ENCODE data around the gene COL12A1. TPM values are rescaled to one million over a fixed set of nuclear protein-coding genes. Genes with fewer than 3 reads are reported as not detected.

COL12A1 gene
- total RNA-seq, 1 donor from 2014 or later: 11.3 TPM

GRCh38 chr6:75076009-75076408 is 129.8 kb downstream of the COL12A1 start:
- H3K4me3 ChIP-seq (ENCODE audit: low read depth, low read length): no peak overlapping the region
- H3K27me3 ChIP-seq (ENCODE audit: control insufficient read depth, insufficient read depth, low read length): no peaks in the 10 kb centered on the region
- H3K36me3 ChIP-seq (ENCODE audit: control insufficient read depth, insufficient read depth, low read length): no peaks in the 10 kb centered on the region
- TF ChIP-seq, protein P1, sequence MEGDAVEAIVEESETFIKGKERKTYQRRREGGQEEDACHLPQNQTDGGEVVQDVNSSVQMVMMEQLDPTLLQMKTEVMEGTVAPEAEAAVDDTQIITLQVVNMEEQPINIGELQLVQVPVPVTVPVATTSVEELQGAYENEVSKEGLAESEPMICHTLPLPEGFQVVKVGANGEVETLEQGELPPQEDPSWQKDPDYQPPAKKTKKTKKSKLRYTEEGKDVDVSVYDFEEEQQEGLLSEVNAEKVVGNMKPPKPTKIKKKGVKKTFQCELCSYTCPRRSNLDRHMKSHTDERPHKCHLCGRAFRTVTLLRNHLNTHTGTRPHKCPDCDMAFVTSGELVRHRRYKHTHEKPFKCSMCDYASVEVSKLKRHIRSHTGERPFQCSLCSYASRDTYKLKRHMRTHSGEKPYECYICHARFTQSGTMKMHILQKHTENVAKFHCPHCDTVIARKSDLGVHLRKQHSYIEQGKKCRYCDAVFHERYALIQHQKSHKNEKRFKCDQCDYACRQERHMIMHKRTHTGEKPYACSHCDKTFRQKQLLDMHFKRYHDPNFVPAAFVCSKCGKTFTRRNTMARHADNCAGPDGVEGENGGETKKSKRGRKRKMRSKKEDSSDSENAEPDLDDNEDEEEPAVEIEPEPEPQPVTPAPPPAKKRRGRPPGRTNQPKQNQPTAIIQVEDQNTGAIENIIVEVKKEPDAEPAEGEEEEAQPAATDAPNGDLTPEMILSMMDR (IDR thresholded peaks at IDR 0.05; ENCODE audit: insufficient read depth, low read length, severe bottlenecking): no peak
- FAIRE-seq (no peak), DNase-seq (ENCODE audit: low read depth) (no peak)

DNA sequence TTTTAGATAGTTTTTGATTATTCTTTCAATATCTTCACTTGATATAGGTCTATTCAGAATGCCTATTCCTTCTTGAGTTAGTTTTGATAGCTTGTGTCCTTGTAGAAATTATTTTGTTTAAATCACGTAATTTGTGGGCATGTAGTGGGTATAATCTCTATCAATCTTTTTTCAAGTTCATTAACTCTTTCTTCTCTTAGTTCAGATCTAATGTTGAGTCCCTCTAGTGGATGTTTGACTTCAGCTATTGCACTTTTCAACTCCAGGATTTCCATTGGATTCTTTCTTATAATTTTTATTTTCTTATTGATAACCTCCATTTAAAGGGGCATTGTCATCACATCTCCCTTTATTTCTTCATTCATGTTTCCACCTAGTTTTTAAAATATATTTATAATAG is 135.6 kb downstream of the COL12A1 start:
- TF ChIP-seq, protein P1 (IDR thresholded peaks at IDR 0.05; ENCODE audit: insufficient read depth, low read length, severe bottlenecking): no peak
- DNase-seq (ENCODE audit: low read depth): no peak
- Histone ChIP-seq H3K27me3 (ENCODE audit: control insufficient read depth, insufficient read depth, low read length) (no peaks in the 10 kb centered on the region), H3K4me3 (ENCODE audit: low read depth, low read length) (no peak overlapping the region), H3K36me3 (ENCODE audit: control insufficient read depth, insufficient read depth, low read length) (no peaks in the 10 kb centered on the region)
- FAIRE-seq: no peak

GRCh38 chr6:75065523-75065922 is 140.3 kb downstream of the COL12A1 start:
- H3K4me3 ChIP-seq (ENCODE audit: low read depth, low read length): no peak overlapping the region
- H3K27me3 ChIP-seq (ENCODE audit: control insufficient read depth, insufficient read depth, low read length): no peaks in the 10 kb centered on the region
- no peaks in the 10 kb centered on the region for H3K36me3 ChIP-seq (ENCODE audit: control insufficient read depth, insufficient read depth, low read length)
- DNase-seq (ENCODE audit: low read depth): no peak
- TF ChIP-seq, protein P1 (IDR thresholded peaks at IDR 0.05; ENCODE audit: insufficient read depth, low read length, severe bottlenecking): no peak
- FAIRE-seq: no peak

DNA sequence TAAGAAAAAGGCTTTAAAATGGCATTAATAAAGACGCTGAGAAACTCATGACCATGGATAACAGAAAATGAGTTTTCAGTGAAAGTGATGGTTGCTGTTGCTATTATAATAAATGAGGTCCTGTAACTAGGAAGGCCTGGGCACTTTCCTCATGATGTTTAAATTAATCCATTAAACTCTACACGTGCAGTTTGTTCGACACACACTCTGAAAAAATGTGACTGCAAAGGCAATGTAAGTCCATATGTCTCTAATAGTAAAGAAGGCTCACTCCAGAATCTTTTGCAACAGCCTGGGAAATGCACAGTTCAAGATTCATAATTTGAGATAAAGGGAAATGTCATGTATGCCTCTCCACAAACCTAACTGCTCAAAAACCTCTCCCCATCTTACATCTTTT is 153.4 kb downstream of the COL12A1 start:
- FAIRE-seq (no peak), DNase-seq (ENCODE audit: low read depth) (no peak)
- H3K27me3 ChIP-seq (ENCODE audit: control insufficient read depth, insufficient read depth, low read length): no peaks in the 10 kb centered on the region
- H3K4me3 ChIP-seq (ENCODE audit: low read depth, low read length): no peak overlapping the region
- H3K36me3 ChIP-seq (ENCODE audit: control insufficient read depth, insufficient read depth, low read length): no peaks in the 10 kb centered on the region
- TF ChIP-seq, protein P1 (IDR thresholded peaks at IDR 0.05; ENCODE audit: insufficient read depth, low read length, severe bottlenecking): no peak

DNA sequence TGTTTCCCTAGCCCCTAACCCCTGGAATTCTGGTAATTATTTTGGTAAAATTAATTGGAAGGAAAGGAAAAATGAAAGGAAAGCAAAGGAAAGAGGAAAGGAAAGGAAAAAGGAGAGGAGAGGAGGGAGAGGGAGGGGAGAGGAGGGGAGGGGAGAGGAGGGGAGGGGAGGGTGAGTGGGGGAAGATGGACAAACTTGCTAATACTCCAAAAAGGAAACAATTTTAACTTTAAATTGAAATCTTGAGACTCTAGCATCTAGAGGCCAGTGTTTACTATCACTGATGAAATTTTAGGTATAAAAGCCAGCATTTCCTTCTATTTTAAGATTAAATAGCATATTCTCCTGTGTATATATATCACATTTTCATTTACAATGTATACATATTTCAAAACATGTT is 156.5 kb downstream of the COL12A1 start:
- Histone ChIP-seq H3K36me3 (ENCODE audit: control insufficient read depth, insufficient read depth, low read length) (no peaks in the 10 kb centered on the region), H3K27me3 (ENCODE audit: control insufficient read depth, insufficient read depth, low read length) (no peaks in the 10 kb centered on the region), H3K4me3 (ENCODE audit: low read depth, low read length) (no peak overlapping the region)
- TF ChIP-seq, protein P1 (IDR thresholded peaks at IDR 0.05; ENCODE audit: insufficient read depth, low read length, severe bottlenecking): no peak
- DNase-seq (ENCODE audit: low read depth): no peak
- FAIRE-seq: no peak

GRCh38 chr6:75044846-75045245 is 161.0 kb downstream of the COL12A1 start:
- Histone ChIP-seq H3K36me3 (ENCODE audit: control insufficient read depth, insufficient read depth, low read length) (no peaks in the 10 kb centered on the region), H3K27me3 (ENCODE audit: control insufficient read depth, insufficient read depth, low read length) (no peaks in the 10 kb centered on the region), H3K4me3 (ENCODE audit: low read depth, low read length) (no peak overlapping the region)
- TF ChIP-seq, protein P1 (IDR thresholded peaks at IDR 0.05; ENCODE audit: insufficient read depth, low read length, severe bottlenecking): no peak
- FAIRE-seq (no peak), DNase-seq (ENCODE audit: low read depth) (no peak)
